Stimulated activated CD8-positive, alpha-beta memory T cell treated with anti-CD3 and anti-CD28 coated beads, Interleukin-12 subunit alpha, Interleukin-12 subunit beta, amount 100 ng/mL, for 1 hour (primary cell): ENCODE data around the gene MAPKAPK3.

Experiments
- DNase-seq: peaks from one replicate; pipeline ENCODE4 v3.0.0-alpha.2; 2020; ENCODE audit warnings: low read depth

The MAPKAPK3 gene

GRCh38 chr3:50609071-50609762, 7.7 kb upstream of the MAPKAPK3 start:
- DNase-seq = no peak

DNA sequence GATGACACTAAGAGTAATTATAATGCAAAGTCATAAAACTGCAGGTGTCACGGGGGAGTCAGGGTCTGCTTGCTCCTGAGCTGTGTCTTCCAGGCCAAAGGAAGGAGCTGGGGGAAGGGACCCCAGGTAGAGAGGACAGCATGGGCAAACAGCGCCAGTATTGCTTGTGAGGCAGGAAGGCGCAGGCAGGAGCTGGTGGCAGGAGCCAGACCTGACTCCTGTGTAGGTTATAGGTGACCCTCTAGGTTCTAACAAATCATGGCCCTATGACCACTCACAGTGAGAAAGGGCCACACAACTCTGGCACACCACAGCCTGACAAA, 7.2 kb upstream of the MAPKAPK3 start:
- no peak for DNase-seq

DNA sequence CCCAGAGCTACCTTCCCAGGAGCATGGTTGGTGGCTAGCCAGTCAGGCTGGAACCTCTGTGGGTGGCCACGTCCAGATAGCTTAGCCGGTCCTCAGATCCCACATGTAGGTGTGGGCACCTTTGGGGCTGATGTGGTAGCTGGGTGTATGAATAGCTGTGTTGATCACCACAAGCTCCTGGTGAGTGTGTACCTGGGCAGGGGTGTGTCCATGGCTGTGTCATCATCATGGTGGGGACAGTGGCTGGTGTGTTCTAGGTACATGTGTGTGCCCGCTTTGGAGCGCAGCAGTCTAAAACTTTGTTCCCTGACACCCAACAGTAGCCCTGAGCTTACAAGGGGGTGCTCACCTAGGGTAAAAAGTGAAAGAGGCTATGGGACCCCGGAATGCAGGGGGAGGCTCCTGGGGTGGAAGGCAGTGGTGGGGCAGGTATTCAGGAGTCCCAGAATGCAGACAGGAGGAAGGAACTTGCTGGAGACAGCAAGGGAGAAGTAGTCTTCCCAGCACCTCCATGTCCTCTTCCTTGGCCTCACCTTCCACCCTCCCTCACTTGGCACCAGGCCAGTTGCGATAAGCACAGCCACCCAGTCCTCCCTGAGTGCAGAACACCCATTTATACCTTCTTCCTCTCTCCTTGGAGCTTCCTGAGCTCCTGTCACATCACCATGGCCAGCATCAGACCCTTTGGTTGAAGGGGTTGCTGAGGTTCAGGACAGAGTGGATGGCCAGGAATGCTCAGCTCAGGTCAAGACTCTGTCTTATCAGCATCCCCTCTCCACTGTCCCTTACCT, 6.6 kb upstream of the MAPKAPK3 start:
- DNase-seq = no peak

DNA sequence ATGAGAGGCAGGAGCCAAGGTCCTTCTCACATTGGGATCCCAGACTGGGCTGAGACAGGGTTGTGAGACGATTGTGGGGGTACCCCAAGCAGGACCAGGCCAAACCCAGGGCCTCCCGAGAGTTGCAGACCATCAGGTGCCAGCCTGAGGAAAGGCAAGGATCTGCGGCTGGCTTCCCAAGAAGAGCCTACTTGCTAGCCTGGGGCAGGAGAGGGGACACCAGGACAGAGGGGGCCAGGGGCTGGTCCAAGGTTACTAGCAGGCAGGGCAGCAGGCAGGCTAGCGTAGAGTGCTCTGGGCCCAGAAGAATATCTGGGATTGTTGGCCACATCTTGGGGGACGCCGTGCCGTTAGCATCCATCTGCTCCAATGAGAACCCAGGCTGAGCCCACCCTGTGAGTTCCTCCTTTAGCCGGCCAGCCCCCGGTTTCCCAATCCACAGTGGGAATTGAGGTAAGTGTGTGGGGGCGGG, 5.9 kb upstream of the MAPKAPK3 start:
- no peak for DNase-seq

DNA sequence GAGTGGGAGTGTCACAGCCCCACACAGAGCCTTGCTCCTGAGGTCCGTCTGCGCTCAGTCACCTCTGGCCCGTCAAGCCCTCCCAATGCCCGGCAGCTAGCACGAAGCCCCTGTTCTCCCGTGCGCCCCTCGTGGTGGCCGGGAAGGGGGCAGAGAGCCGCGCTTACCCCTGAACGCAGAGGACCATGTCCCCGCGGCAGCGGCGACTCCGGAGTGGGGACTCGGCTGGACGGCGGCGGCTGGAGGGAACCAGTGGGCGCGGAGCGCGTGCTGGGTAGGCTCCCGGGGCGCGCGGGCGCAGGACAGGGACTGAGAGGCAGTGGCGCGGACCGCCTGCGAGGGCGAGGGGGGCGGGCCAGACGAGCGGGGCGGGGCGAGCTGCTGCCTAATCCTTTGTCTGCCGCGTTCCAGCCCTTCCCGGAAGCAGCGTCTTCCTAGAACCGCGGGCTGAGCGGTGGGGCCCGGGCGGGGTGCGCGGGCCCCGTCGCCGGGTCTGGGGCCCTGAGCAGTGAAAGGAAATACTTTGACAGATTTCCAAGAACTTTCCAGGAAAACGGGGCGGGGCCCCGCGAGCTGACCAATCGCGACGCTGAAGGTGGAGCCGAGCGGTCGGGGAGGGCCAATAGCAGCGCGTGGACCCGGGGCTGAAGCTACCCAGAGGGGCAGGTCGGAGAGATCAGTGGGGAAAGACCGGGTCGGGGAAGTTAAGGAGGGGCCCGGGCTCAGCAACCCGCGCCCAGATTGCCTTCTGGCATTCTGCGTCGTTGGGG, 5.3 kb upstream of the MAPKAPK3 start, which contains the start of gene CISH:
Gene CISH, minus strand, starts transcription at position 311 of the 770 bp plus-strand sequence. Its CDS starts 124 bp downstream, at position 187.
- DNase-seq = peak; percentile 82

DNA sequence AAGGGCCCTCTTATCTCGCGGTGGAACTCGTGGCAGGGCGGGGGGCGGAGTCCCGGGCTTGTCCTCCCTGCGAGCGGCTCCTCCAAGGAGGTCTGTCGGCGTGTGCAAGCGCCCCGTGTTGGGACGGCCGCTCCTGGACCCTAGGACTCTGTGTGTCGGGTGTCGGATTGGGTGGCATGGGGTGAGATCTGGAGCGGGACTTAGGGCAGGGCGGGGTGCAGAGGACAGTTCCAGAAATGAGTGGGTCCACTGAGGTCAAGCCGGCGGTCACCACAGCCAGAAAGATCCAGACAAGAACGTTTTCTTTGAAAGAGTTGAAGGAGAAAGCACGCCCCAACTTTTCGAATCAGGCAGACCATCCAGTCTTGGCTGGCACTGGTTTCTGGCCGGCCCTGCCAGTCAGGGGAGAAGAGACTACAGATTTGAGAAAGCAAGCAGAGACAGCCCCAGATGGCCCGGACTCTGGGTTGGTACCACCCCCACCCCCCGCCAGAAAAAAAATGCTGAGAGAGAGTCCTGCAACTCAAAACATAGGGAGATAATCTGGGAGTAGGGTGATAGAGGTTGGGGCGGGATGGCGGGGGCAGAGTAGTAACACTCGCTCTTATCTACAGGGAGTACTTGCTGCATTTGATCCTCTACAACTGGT, 4.6 kb upstream of the MAPKAPK3 start:
- DNase-seq = no peak

DNA sequence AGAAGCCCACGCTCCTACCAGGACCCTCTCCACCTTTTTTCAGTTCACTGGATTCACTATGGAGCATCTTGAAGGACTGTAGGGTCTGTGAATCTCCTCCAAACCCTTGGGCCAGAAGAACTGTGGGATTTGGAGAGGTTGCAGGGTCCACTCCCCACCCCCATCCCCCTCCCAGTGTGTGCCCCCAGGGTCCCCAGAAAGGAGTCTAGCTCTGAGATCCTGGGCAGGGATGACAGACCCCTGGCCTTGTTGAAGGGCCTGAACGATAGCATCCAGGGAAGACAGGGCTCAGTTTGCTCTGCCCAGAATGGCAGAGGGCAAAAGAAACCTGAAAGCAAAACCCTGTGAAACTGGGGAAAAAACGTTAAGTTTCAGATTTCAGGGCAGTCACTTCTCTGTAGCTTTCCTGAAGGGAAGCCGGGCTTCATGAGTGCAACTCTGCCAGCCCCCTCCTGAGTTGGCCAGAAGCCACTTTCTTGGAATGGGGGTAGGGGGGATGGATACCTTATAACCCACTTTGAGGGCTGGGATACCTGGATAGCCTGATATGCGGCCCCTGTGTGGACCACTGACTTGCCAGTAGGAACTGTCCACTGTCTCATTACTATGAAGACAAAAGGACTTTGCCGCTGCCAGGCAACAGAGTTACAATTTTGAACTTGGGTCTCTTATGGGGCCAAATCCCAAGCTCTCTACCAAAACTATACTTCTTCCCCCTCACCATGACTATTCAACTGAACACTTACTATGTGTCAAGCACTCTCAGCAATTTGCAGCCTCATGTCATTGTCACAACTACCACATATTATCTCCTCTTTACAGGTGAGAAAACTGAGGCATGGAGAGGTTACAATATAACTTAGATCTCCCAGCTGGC, 3.7 kb upstream of the MAPKAPK3 start:
- no peak for DNase-seq

- DNase-seq = no peak
These were observed 1.8 kb upstream of the MAPKAPK3 start for GRCh38 chr3:50615190-50615589.

- DNase-seq = peak; percentile 69
These were observed 765 bp upstream of the MAPKAPK3 start for GRCh38 chr3:50616003-50616769.

GRCh38 chr3:50616770-50617095, 218 bp upstream of the MAPKAPK3 start:
- peak; percentile 91 for DNase-seq

DNA sequence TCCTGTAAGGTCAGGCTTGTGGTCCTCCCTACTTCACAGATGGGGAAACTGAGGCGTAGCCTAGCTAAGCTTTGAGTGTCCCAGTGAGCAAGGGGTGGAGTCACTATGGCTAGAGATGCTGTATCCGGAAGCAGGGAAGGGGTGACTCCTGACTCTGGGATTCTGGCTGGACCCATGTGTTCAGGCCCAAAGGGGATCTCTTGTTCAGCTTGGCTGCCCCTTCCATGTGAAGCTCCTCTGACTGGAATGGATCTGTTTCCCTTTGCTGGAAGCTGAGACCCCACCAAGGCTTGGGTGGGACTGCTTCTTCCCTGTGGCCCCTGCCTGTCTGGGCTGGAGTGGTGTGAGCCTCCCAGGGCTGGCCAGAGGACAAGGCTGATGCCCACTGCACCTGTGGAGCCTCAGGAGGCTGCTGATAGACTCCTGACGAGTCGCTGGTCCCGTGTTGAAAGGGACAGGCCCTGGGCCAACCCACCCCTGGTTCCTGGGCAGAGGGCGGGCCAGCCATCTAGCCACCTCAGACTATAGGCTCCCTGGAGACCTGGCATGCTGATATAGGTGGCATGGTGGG, 1.0 kb downstream of the MAPKAPK3 start:
- DNase-seq = no peak

- no peak for DNase-seq
These were observed 3.5 kb downstream of the MAPKAPK3 start for GRCh38 chr3:50620420-50620819.

- DNase-seq = no peak
These were observed 3.9 kb downstream of the MAPKAPK3 start for GRCh38 chr3:50620820-50621219.

DNA sequence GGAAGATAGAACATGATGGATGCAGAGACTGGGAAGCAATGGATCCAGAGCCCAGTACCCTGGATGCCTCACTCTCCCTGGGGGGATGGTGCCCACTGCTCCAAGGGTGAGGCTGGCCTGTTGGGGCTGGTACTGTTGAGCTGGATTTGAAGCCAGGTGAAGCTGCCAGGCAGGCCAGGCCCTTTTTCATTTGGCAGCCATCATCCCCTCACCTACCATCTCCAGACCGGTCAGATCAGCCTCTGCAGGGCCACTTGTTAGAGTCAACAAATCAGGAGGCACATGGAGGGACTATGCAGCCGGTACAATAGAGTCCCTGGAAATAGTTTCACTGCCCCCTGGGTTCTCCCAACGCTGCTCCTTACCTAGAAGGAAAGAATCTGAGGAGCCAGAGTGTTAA, 5.9 kb downstream of the MAPKAPK3 start:
- DNase-seq = no peak

- DNase-seq = no peak
These were observed 7.0 kb downstream of the MAPKAPK3 start for GRCh38 chr3:50623840-50624474.

DNA sequence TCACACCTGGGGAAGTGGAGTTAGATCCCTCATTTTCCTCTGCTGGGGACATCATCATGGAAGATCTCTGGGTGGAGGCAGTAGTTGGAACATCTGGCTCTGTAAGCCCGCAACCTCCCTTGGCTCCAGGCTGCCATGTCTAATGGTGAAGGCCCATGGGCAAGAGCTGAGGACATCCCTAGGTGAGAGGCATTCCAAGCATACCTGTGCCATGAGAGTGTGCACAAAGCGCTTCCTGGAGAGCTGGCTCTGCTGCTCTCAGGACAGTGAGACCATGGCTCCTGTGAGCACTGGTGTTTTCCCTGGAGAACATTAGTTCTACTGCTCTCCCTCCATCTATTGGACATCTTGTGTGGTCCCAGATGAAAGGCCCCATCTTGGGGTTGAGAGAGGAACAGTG, 7.7 kb downstream of the MAPKAPK3 start:
- DNase-seq = no peak

DNA sequence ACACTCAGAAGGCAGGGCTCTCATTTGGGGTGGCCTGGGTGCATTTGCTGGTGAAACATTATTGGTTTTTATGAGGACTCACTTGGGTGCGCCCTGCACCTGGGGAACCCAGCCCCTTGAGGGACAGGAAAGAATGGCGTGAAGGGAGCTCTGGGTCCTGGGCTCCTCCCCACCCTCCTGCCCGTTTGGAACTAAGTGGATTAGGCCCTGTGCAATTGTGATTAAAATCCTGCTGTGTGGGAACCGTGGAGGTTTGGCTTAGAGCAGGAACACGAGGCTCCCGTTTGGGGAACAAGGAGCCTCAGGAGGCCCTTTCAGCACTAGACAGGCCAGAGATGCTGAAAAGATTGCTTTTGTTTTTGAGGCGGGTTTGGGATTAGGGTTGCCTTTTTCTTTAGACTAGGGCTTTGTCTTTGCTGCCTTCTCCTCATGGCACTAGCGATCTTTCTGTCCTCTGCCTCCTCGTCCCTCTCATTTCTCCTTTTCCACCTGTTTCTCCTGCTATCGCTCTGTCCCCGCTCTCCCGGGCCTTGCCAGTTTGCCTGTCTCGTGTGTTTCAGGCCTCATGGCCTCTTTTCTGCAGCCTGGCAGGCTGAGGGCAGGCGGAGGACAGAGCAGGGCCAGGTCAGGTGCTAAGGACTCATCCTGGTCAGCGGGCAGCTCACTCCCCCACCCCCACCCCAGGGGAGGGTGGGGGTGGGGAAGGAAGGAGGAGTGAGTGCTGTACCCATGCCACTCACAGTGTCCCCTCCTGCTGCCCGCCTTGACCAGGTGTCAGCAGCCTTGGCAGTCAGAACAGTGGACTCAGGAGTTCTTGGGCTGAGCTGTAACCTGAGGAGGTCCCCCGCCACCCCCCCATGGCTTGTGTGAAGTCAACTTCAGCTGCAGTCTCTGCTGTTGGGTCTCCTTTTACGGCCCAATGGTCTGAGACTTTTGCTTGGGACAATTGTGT, 8.6 kb downstream of the MAPKAPK3 start:
- no peak for DNase-seq

DNA sequence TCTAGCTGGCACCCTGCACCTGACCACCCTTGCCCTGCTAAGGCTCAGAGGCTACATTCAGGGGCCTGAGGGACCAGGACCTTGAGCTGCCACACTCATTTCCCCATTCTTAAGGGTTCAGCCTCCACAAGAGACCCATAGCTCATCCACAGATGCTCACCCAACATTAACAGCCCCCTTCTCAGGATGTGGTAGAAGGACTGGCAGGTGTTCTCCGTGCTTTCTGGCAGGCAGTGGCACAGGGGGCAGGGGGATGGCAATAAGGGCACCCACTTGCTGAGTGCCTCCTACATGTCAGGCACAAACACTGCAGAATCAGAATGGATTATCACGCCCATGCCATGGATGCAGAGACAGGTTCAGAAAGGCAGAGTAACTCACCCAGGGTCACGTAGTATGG, 9.4 kb downstream of the MAPKAPK3 start:
- DNase-seq = no peak
